GM19468 (cell line): ENCODE results near the gene SBF2.
"Not testable (repeated sequence)": the region's sequence is repeated elsewhere in the genome, so short reads cannot be mapped to it uniquely, and the experiment has no call there.

Source experiments
- ATAC-seq: cut with Tn5 transposase; IDR thresholded peaks from one replicate; pipeline ENCODE4 v1.9.1; 2021; ENCODE audit warnings: mild to moderate bottlenecking, moderate library complexity, moderate number of reproducible peaks; ENCODE audit not compliant: unreplicated experiment; ENCODE audit errors: extremely low read depth

SBF2 gene

DNA sequence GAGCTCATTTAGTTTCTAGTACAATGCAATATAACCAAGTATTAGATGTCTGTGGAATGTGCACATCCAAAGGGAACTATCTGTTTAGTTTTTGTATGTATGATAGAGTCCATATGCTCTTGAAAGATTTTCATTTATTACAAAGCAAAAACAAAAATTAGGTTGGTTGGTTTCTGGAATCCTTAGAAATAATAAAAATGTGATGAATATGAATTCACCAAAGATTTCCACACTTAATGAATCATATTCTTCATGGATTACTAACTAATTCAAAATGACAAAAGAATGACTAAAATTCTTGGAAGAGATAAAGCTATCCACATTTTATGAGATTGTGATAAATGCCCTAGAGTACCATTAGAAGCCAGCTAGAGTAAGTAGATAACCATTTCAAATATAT lies 261.1 kb downstream of the SBF2 start:
- ATAC-seq: no peak

GRCh38 chr11:10030122-10030490 lies 263.9 kb downstream of the SBF2 start:
- ATAC-seq: no peak

- no peak for ATAC-seq
Observed at GRCh38 chr11:10029386-10030121, 264.5 kb downstream of the SBF2 start.

DNA sequence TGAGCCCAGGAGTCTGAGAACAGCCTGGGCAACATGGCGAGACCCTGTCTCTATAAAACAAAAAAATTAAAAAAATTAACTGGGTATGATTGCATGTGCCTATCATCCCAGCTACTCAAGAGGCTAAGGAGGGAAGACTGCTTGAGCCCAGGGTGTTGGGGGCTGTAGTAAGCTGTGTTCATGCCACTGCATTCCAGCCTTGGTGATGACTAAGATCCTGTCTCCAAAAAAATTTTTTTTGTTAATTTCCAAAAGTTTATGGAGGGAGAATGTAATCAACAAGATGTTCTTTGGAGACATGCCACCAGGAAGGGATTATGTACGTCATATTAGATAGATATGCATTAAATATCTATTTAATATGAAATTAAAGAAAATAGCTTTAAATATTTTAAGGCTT lies 267.5 kb downstream of the SBF2 start:
- ATAC-seq: no peak

- ATAC-seq: no peak
Observed at GRCh38 chr11:10023212-10023611, 270.8 kb downstream of the SBF2 start.

DNA sequence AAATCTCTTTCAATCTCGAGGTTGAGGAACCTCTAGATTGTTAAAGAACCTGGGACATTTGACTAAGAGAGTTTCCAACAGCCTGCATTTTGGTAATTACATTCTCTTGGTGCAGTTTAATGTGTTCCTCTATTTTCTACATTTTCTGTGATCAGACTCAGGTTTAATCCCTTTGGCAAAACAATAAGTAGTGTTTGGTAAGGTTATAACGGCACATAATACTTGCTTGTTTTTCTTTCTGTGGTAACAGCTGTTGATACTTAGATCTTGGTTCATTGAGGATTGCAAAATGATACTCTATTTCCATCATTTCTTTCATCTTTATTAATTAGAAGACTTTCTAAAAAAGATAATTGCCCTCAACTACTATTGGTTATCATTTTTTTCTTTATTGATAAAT lies 271.3 kb downstream of the SBF2 start:
- no peak for ATAC-seq

DNA sequence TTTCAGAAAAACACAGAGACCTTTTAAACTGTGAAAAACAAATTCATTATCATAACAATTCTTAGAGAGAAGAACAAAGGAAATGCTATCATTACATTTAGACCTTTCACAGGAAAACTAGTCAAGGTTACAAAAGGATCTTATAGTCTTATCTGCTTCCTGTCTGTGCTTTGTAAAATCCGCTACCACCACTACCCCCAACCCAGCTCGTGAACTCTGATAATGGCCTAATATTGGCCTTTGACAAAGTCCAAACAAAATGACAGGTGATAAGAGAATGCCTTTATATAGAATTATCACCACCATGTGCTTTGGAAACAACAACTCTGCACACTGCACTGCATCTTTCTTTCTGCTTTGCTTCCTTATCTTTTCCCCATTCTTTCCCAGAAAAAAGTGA lies 272.5 kb downstream of the SBF2 start:
- ATAC-seq: no peak

DNA sequence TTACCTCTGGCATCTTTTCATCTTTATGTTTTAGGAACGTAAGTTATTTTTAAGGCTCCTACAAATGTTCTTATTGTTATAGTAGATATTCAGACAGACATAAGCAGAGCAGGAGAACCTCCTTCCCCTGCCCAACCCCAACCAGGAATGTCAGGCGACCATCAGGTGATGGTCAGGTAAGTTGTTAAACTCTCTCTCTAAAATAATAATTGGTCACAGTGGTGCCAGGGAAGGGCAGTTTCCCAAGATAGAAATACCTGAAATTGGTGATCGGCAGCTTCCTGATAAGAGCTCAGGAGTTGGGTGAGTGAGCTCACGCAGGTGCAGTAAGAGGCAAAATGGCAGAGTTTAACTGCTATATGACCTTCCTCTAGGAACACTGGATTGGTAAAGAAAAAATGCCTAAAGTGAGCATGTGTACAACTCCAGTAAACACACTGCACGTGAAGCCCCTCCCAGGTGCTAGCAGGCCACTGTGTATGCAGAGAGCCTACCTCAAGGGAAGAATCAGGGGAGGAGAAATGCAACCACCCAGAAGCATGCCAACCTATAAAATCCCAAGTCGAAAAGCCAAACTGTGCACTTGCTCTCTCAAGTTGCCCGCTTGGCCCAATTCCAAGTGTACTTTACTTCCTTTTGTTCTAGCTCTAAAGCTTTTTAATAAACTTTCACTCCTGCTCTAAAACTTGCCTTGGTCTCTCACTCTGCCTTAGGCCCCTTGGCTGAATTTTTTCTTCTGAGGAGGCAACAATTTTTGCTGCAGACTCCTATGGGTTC lies 273.9 kb downstream of the SBF2 start:
- ATAC-seq: no peak

GRCh38 chr11:10017911-10018310 lies 276.1 kb downstream of the SBF2 start:
- no peak for ATAC-seq

GRCh38 chr11:10017050-10017449 lies 277.0 kb downstream of the SBF2 start:
- no peak for ATAC-seq

DNA sequence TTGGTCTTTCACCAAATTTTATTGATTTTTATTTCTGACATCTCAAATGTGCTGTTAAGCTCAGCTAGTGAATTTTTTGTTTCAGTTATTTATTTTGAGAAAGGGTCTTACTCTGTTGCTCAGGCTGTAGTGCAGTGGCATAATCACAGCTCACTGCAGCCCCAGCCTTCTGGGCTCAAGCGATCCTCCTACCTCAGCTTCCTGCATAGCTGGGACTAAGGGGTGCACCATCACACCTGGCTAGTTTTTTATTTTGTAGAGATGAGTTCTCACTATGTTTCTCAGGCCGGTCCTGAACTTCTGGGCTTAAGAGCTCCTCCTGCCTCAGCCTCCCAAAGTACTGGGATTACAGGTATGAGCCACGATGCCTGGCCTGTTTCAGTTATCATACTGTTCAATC lies 282.0 kb downstream of the SBF2 start:
- ATAC-seq: no peak

- no peak for ATAC-seq
Observed at GRCh38 chr11:10005955-10006525, 288.0 kb downstream of the SBF2 start.

- ATAC-seq: no peak
Observed at GRCh38 chr11:10004526-10005113, 289.4 kb downstream of the SBF2 start.

DNA sequence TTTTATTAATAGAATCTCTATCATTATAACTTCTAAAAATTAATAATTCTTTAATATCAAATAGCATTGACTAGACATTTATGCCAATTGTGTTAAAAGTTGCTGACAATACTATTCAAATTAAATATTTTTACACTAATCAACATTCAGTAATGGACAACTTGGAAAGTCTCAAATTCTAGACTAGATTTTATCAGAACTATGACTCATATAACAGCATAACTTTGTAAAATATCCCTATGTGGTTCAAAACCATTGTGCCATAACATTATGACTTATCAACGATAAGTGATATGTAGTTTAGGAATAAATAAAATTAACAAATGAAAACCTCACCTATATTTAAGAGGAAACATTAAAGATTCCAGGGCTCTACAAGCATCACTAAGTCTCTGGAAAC lies 291.8 kb downstream of the SBF2 start:
- no peak for ATAC-seq

- ATAC-seq: no peak
Observed at GRCh38 chr11:9992306-9992705, 301.7 kb downstream of the SBF2 start.

DNA sequence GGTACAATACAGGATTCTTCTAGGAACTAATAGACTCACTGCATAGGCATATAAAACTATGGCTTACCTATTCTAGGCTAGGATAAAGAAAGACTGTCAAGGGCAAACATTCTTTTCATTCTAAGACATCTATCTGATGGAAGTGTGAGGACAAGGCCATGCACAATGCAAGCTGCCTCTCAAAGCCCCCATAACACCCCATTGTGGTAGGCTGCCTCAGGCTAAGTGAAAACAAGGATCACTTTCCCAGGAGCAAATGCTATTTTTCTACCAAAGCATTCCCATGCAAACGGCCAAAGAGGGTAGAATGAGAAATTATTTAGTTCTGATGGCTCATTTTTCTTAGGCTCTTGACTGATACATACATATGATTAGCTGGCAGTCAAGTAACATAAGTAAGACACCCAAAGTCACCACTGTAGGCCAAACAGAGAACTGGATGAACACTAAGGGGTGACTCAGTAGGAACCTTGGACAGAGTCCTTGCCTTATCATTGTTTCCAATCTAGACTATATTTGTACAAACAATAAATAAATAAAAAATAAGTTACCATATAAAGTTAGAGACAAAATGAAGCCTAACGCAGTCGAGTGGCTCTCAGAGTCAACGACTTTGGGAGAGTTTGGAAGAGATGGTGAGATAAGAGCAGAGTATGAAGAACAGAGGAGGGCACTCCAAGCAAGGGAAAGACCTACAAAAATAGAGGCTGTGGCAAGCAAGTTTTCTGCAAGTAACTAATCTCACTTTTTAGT lies 303.6 kb downstream of the SBF2 start:
- no peak for ATAC-seq

- not testable (repeated sequence) for ATAC-seq
Observed at GRCh38 chr11:9987303-9987702, 306.7 kb downstream of the SBF2 start.

DNA sequence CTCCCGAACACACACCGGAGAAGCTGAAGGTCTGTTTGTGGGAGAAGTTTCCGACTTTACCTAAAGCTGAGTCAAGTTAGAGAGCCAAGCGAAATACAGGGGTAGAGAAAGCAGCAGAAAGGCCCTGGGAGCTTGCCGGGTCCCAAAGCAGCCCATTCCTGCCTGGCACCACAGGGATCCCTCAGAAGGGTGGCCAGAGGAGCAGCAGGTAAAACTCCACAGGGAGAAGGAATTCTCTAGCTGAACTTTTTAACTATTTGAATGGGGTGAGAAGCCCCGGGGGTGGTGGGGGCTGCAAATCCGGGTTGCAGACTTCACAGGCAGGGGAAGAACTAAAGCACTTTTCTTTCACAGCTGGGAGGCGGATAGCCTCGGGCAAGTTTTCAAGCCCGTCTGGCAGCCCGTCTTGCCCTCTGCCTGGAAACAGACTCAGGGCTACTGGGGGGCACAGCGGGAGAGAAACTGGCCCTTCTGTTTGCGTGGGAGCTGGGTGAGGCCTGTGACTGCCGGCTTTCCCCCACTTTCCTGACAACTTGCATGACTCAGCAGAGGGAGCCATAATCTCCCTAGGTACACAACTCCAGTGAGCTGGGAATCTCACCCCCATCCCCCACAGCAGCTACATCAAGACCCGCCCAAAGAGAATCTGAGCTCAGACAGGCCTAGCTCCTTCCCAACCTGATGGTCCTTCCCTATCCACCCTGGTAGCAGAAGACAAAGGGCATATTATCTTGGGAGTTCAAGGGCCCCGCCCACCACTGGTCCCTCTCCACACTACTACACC lies 311.0 kb downstream of the SBF2 start:
- ATAC-seq: no peak

- ATAC-seq: no peak
Observed at GRCh38 chr11:9982127-9982795, 311.8 kb downstream of the SBF2 start.
